GM18858 (cell line): Measurements from ENCODE around the gene SUPT3H.

Source experiments
- ATAC-seq: cut with Tn5 transposase; IDR thresholded peaks from one replicate; pipeline ENCODE4 v1.9.1; 2021; ENCODE audit not compliant: unreplicated experiment

The SUPT3H gene

GRCh38 chr6:44808148-44808547, 569.6 kb downstream of the SUPT3H start:
- no peak for ATAC-seq

- no peak for ATAC-seq
Observed at GRCh38 chr6:44806656-44807055, 571.1 kb downstream of the SUPT3H start.

- ATAC-seq = no peak
Observed at GRCh38 chr6:44805238-44805846, 572.4 kb downstream of the SUPT3H start.

- ATAC-seq = no peak
Observed at GRCh38 chr6:44804546-44805159, 573.1 kb downstream of the SUPT3H start.

- ATAC-seq = no peak
Observed at GRCh38 chr6:44804016-44804415, 573.7 kb downstream of the SUPT3H start.

- ATAC-seq = no peak
Observed at GRCh38 chr6:44800784-44801592, 576.7 kb downstream of the SUPT3H start.

- no peak for ATAC-seq
Observed at GRCh38 chr6:44800171-44800783, 577.5 kb downstream of the SUPT3H start.

- no peak for ATAC-seq
Observed at GRCh38 chr6:44797746-44798145, 580.0 kb downstream of the SUPT3H start.

GRCh38 chr6:44795326-44795725, 582.4 kb downstream of the SUPT3H start:
- no peak for ATAC-seq

- no peak for ATAC-seq
Observed at GRCh38 chr6:44789806-44790205, 587.9 kb downstream of the SUPT3H start.

- no peak for ATAC-seq
Observed at GRCh38 chr6:44789061-44789460, 588.7 kb downstream of the SUPT3H start.

GRCh38 chr6:44788387-44788981, 589.2 kb downstream of the SUPT3H start:
- no peak for ATAC-seq

GRCh38 chr6:44787254-44787834, 590.4 kb downstream of the SUPT3H start:
- no peak for ATAC-seq

- no peak for ATAC-seq
Observed at GRCh38 chr6:44785130-44785529, 592.6 kb downstream of the SUPT3H start.

GRCh38 chr6:44784195-44784594, 593.5 kb downstream of the SUPT3H start:
- no peak for ATAC-seq

GRCh38 chr6:44782892-44783291, 594.8 kb downstream of the SUPT3H start:
- ATAC-seq = no peak

GRCh38 chr6:44781912-44782597, 595.7 kb downstream of the SUPT3H start:
- no peak for ATAC-seq

GRCh38 chr6:44780161-44780560, 597.6 kb downstream of the SUPT3H start:
- ATAC-seq = no peak

GRCh38 chr6:44779130-44779826, 598.5 kb downstream of the SUPT3H start:
- ATAC-seq = peak; percentile 65
